Thyroid gland (tissue), 4 donors: Measurements from ENCODE around the gene IPPK. TPM values are rescaled to one million over a fixed set of nuclear protein-coding genes. Genes with fewer than 3 reads are reported as not detected.

Source experiments
- DNase-seq, 2 donors: peaks; one replicate each; pipeline ENCODE4 v3.0.0-alpha.2; 2019
- H3K27ac ChIP-seq, 3 donors: fragments of 200-600 bp; sonication (generic); 1 replicate in 2 of 3; 2 replicates in 1 of 3; pipeline ENCODE4 v1.5.1; 2016 to 2019; ENCODE audit warnings: mild to moderate bottlenecking in 1 of 3, moderate library complexity in 1 of 3
- H3K27me3 ChIP-seq: fragments of 200-600 bp; sonication (generic); one replicate; pipeline ENCODE4 v1.5.1; 2019
- H3K36me3 ChIP-seq, 2 donors: fragments of 200-600 bp; sonication (generic); one replicate each; pipeline ENCODE4 v1.5.1; 2016 to 2019
- H3K4me1 ChIP-seq, 2 donors: fragments of 200-600 bp; sonication (generic); one replicate each; pipeline ENCODE4 v1.5.1; 2017 to 2019
- H3K4me3 ChIP-seq, 3 donors: fragments of 200-600 bp; sonication (generic); replicated peaks in 1 of 3; 1 replicate in 2 of 3; 2 replicates in 1 of 3; pipeline ENCODE4 v1.5.1; 2016; ENCODE audit warnings: mild to moderate bottlenecking in 1 of 3
- H3K9me3 ChIP-seq: fragments of 200-600 bp; sonication (generic); one replicate; pipeline ENCODE4 v1.5.1; 2017
- CTCF ChIP-seq, 6 experiments: fragments of 200-600 bp in 3 of 6; fragments of 450-650 bp in 3 of 6; sonication (generic) in 3 of 6; IDR thresholded peaks; one replicate each; pipeline ENCODE4 v1.5.1; 2016 to 2019; ENCODE audit warnings: antibody characterized with exemption in 6 of 6, mild to moderate bottlenecking in 2 of 6, inconsistent platforms in 1 of 6, moderate library complexity in 1 of 6
- POLR2A ChIP-seq, 2 donors: fragments of 450-650 bp; IDR thresholded peaks; one replicate each; pipeline ENCODE4 v1.6.1; 2017; ENCODE audit warnings: antibody characterized with exemption in 2 of 2, mild to moderate bottlenecking in 2 of 2, moderate library complexity in 1 of 2
- WGBS, 2 donors: methylation state at CpG; one replicate each; pipeline ENCODE4 v1.1.5; 2017; 5-methylcytosine and 5-hydroxymethylcytosine counted together
- intact Hi-C: fragments of 100-400 bp; cut with DNase I; formaldehyde crosslinking; loops from one replicate; pipeline ENCODE4 v1.15.1; 2023
- total RNA-seq, 4 donors: library from RNA; depleted of rRNA; stranded (reverse); fragments of >200 nt; gene quantifications; one replicate each; pipeline ENCODE4 v1.2.3, GENCODE V29; 2016

Gene IPPK
- total RNA-seq, 4 donors from 2014 or later: 6.3 to 12.2 (median 10.2) TPM

- Histone ChIP-seq H3K27me3 (no peaks in the 10 kb centered on the region), H3K4me1 (no peaks in the 10 kb centered on the region), H3K27ac (no peak overlapping the region), H3K9me3 (no peaks in the 10 kb centered on the region), H3K36me3 (peaks cover 6 to 8% of the 10 kb centered on the region in 2 donors), H3K4me3 (no peak overlapping the region)
- 93 to 94% methylated on average over 10 to 17 of the region's 19 CpGs for WGBS, 2 donors
- intact Hi-C loops: no loop called here
- TF ChIP-seq CTCF (IDR thresholded peaks at IDR 0.05): no peak
- TF ChIP-seq POLR2A (IDR thresholded peaks at IDR 0.05): no peak
- no peak for DNase-seq
Measured at GRCh38 chr9:92654481-92655301, 15.2 kb downstream of the IPPK start.

- Histone ChIP-seq H3K27me3 (no peaks in the 10 kb centered on the region), H3K9me3 (no peaks in the 10 kb centered on the region), H3K36me3 (peaks cover 17 to 18% of the 10 kb centered on the region in 2 donors), H3K4me3 (no peak overlapping the region), H3K4me1 (no peaks in the 10 kb centered on the region), H3K27ac (no peak overlapping the region)
- TF ChIP-seq CTCF (IDR thresholded peaks at IDR 0.05): no peak
- TF ChIP-seq POLR2A (IDR thresholded peaks at IDR 0.05): no peak
- 73 to 80% methylated on average over 1 of the region's 1 CpG for WGBS, 2 donors
- intact Hi-C loops: no loop called here
- DNase-seq: no peak
Measured at GRCh38 chr9:92652461-92652860, 17.5 kb downstream of the IPPK start.

GRCh38 chr9:92650839-92651621, 18.9 kb downstream of the IPPK start:
- TF ChIP-seq CTCF (IDR thresholded peaks at IDR 0.05): no peak
- TF ChIP-seq POLR2A (IDR thresholded peaks at IDR 0.05): no peak
- intact Hi-C loops: no loop called here
- H3K27ac ChIP-seq: no peak overlapping the region
- H3K9me3 ChIP-seq: no peaks in the 10 kb centered on the region
- no peaks in the 10 kb centered on the region for H3K4me1 ChIP-seq
- no peak for DNase-seq
- peaks cover 20 to 23% of the 10 kb centered on the region in 2 donors for H3K36me3 ChIP-seq
- 79 to 80% methylated on average over 9 to 10 of the region's 10 CpGs for WGBS, 2 donors
- H3K27me3 ChIP-seq: no peaks in the 10 kb centered on the region
- no peak overlapping the region for H3K4me3 ChIP-seq

- TF ChIP-seq CTCF (IDR thresholded peaks at IDR 0.05): no peak
- no peak for TF ChIP-seq POLR2A (IDR thresholded peaks at IDR 0.05)
- WGBS, 2 donors: 97 to 98% methylated on average over 6 of the region's 6 CpGs
- Histone ChIP-seq H3K36me3 (peaks cover 22 to 27% of the 10 kb centered on the region in 2 donors), H3K9me3 (no peaks in the 10 kb centered on the region), H3K27ac (no peak overlapping the region), H3K27me3 (no peaks in the 10 kb centered on the region), H3K4me3 (no peak overlapping the region), H3K4me1 (no peaks in the 10 kb centered on the region)
- DNase-seq: no peak
- intact Hi-C loops: no loop called here
Measured at GRCh38 chr9:92650296-92650695, 19.6 kb downstream of the IPPK start.

GRCh38 chr9:92649007-92649406, 20.9 kb downstream of the IPPK start:
- intact Hi-C loops: no loop called here
- H3K4me3 ChIP-seq: no peak overlapping the region
- 100% methylated on average over 2 of the region's 5 CpGs for WGBS, 2 donors
- no peak for TF ChIP-seq POLR2A (IDR thresholded peaks at IDR 0.05)
- TF ChIP-seq CTCF (IDR thresholded peaks at IDR 0.05): no peak
- no peaks in the 10 kb centered on the region for H3K4me1 ChIP-seq
- H3K9me3 ChIP-seq: no peaks in the 10 kb centered on the region
- no peak for DNase-seq
- no peaks in the 10 kb centered on the region for H3K27me3 ChIP-seq
- no peak overlapping the region for H3K27ac ChIP-seq
- peaks cover 29 to 39% of the 10 kb centered on the region in 2 donors for H3K36me3 ChIP-seq
